Cardiac muscle cell (in vitro differentiated cells and primary cell): Measurements from ENCODE around the gene MYH15. TPM values are rescaled to one million over a fixed set of nuclear protein-coding genes. Genes with fewer than 3 reads are reported as not detected.

ENCODE experiments used
- DNase-seq, 2 donors: peaks; one replicate each; pipeline versions ENCODE4 v3.0.0 to v3.0.0-alpha.2; 2010 to 2017; ENCODE audit warnings: low read depth in 1 of 2, low spot score in 1 of 2
- H3K27ac ChIP-seq: fragments of 200-600 bp; sonication (generic); 2 replicates; pipeline ENCODE4 v1.5.1; 2016
- H3K27me3 ChIP-seq: fragments of 200-600 bp; sonication (generic); 2 replicates; pipeline ENCODE4 v1.6.0; 2016; ENCODE audit warnings: control low read depth
- H3K36me3 ChIP-seq: fragments of 200-600 bp; sonication (generic); 2 replicates; pipeline ENCODE4 v1.5.1; 2016; ENCODE audit warnings: control low read depth
- H3K4me1 ChIP-seq: fragments of 200-600 bp; sonication (generic); 2 replicates; pipeline ENCODE4 v1.8.1; 2017; ENCODE audit warnings: low read depth, mild to moderate bottlenecking, mixed run types
- H3K4me3 ChIP-seq: fragments of 200-600 bp; sonication (generic); 2 replicates; pipeline ENCODE4 v1.5.1; 2016; ENCODE audit warnings: mild to moderate bottlenecking
- H3K9me3 ChIP-seq: fragments of 200-600 bp; sonication (generic); 2 replicates; pipeline ENCODE4 v1.5.1; 2017; ENCODE audit warnings: low read depth, mild to moderate bottlenecking, control low read depth
- CTCF ChIP-seq: IDR thresholded peaks from 2 replicates; pipeline ENCODE4 v1.5.1; 2012; ENCODE audit warnings: low read depth, mild to moderate bottlenecking, low read length
- polyA plus RNA-seq: library from polyadenylated mRNA; unstranded; fragments of >200 nt; fragmentation: Nextera tagmentation; extraction: Ambion mirVana; gene quantifications from 2 replicates; pipeline ENCODE4 v1.2.1, GENCODE V29; 2016
- total RNA-seq: library from RNA; depleted of rRNA; stranded (reverse); fragments of >200 nt; gene quantifications from 2 replicates; pipeline ENCODE4 v1.2.3, GENCODE V29; 2016

MYH15 gene
- total and polyA plus RNA-seq, 2 experiments from 2014 or later: 0.24 to 0.55 TPM

- H3K4me1 ChIP-seq: no peaks in the 10 kb centered on the region
- no peak overlapping the region for H3K27ac ChIP-seq
- H3K9me3 ChIP-seq: no peaks in the 10 kb centered on the region
- no peaks in the 10 kb centered on the region for H3K36me3 ChIP-seq
- no peak for DNase-seq
- no peaks in the 10 kb centered on the region for H3K27me3 ChIP-seq
- no peak overlapping the region for H3K4me3 ChIP-seq
- TF ChIP-seq CTCF: no peak
Observed at GRCh38 chr3:108338901-108339545, 171.4 kb downstream of the MYH15 start.

- no peak for TF ChIP-seq CTCF
- Histone ChIP-seq H3K36me3 (no peaks in the 10 kb centered on the region), H3K4me3 (no peak overlapping the region), H3K9me3 (no peaks in the 10 kb centered on the region), H3K27me3 (no peaks in the 10 kb centered on the region), H3K27ac (no peak overlapping the region), H3K4me1 (no peaks in the 10 kb centered on the region)
- DNase-seq: no peak
Observed at GRCh38 chr3:108334701-108335100, 175.7 kb downstream of the MYH15 start.

GRCh38 chr3:108333961-108334360, 176.4 kb downstream of the MYH15 start:
- Histone ChIP-seq H3K9me3 (no peaks in the 10 kb centered on the region), H3K27me3 (no peaks in the 10 kb centered on the region), H3K4me1 (no peaks in the 10 kb centered on the region), H3K36me3 (no peaks in the 10 kb centered on the region), H3K4me3 (no peak overlapping the region), H3K27ac (no peak overlapping the region)
- no peak for TF ChIP-seq CTCF
- no peak for DNase-seq

- Histone ChIP-seq H3K27ac (no peak overlapping the region), H3K4me1 (no peaks in the 10 kb centered on the region), H3K27me3 (no peaks in the 10 kb centered on the region), H3K9me3 (no peaks in the 10 kb centered on the region), H3K4me3 (no peak overlapping the region), H3K36me3 (no peaks in the 10 kb centered on the region)
- no peak for TF ChIP-seq CTCF
- DNase-seq: no peak
Observed at GRCh38 chr3:108331792-108332191, 178.6 kb downstream of the MYH15 start.

Other genes starting within 250 kb of the MYH15 start
- gene HHLA2, start 214.0 kb downstream of the MYH15 start, total RNA-seq: 0.48 TPM in 1 of 2 replicates, not detected in the other
- gene HHLA2, start 214.0 kb downstream of the MYH15 start, polyA plus RNA-seq: not detected in 2 replicates
- 4.1 and 12.2 TPM in 2 replicates for gene CIP2A, start 78.8 kb upstream of the MYH15 start, total RNA-seq
- gene CIP2A, start 78.8 kb upstream of the MYH15 start, polyA plus RNA-seq: 8.1 and 16.1 TPM in 2 replicates
- gene DZIP3, start 79.1 kb upstream of the MYH15 start, total RNA-seq: 18.3 and 31.2 TPM in 2 replicates
- 27.6 and 50.2 TPM in 2 replicates for gene DZIP3, start 79.1 kb upstream of the MYH15 start, polyA plus RNA-seq
- not detected in 2 replicates for gene RETNLB, start 246.8 kb upstream of the MYH15 start, total RNA-seq
- gene RETNLB, start 246.8 kb upstream of the MYH15 start, polyA plus RNA-seq: not detected in 2 replicates